GM18517 (cell line): ENCODE results near the gene GMDS.

Experiments
- ATAC-seq: cut with Tn5 transposase; IDR thresholded peaks from one replicate; pipeline ENCODE4 v1.9.1; 2021; ENCODE audit warnings: mild to moderate bottlenecking, moderate library complexity; ENCODE audit not compliant: unreplicated experiment

Gene GMDS

GRCh38 chr6:2242311-2242710, 3.1 kb downstream of the GMDS start:
- ATAC-seq = no peak

- ATAC-seq = no peak
Measured at GRCh38 chr6:2240961-2241360, 4.4 kb downstream of the GMDS start.

- no peak for ATAC-seq
Measured at GRCh38 chr6:2237001-2237400, 8.4 kb downstream of the GMDS start.

GRCh38 chr6:2235777-2236495, 9.5 kb downstream of the GMDS start:
- no peak for ATAC-seq

GRCh38 chr6:2232445-2232844, 13.0 kb downstream of the GMDS start:
- no peak for ATAC-seq

- ATAC-seq = no peak
Measured at GRCh38 chr6:2231438-2231837, 14.0 kb downstream of the GMDS start.

GRCh38 chr6:2230659-2231277, 14.6 kb downstream of the GMDS start:
- ATAC-seq = peak; percentile 57

GRCh38 chr6:2229742-2230141, 15.7 kb downstream of the GMDS start:
- no peak for ATAC-seq

GRCh38 chr6:2229039-2229438, 16.4 kb downstream of the GMDS start:
- ATAC-seq = no peak

GRCh38 chr6:2228392-2228791, 17.0 kb downstream of the GMDS start:
- no peak for ATAC-seq

- ATAC-seq = no peak
Measured at GRCh38 chr6:2226775-2227174, 18.6 kb downstream of the GMDS start.

- ATAC-seq = no peak
Measured at GRCh38 chr6:2225422-2226392, 19.7 kb downstream of the GMDS start.

GRCh38 chr6:2224847-2225382, 20.5 kb downstream of the GMDS start:
- no peak for ATAC-seq

- ATAC-seq = peak; percentile 19
Measured at GRCh38 chr6:2222275-2222842, 23.0 kb downstream of the GMDS start.

- peak; percentile 72 for ATAC-seq
Measured at GRCh38 chr6:2221726-2222274, 23.6 kb downstream of the GMDS start.

- ATAC-seq = no peak
Measured at GRCh38 chr6:2220154-2220553, 25.3 kb downstream of the GMDS start.

GRCh38 chr6:2218866-2219265, 26.5 kb downstream of the GMDS start:
- ATAC-seq = no peak

GRCh38 chr6:2216794-2217383, 28.5 kb downstream of the GMDS start:
- no peak for ATAC-seq

GRCh38 chr6:2215342-2215741, 30.1 kb downstream of the GMDS start:
- no peak for ATAC-seq

- no peak for ATAC-seq
Measured at GRCh38 chr6:2213086-2213485, 32.3 kb downstream of the GMDS start.
